ENCODE measurements around the gene SPNS1. TPM values are rescaled to one million over a fixed set of nuclear protein-coding genes. Genes with fewer than 3 reads are reported as not detected.

SPNS1 gene
- total and polyA plus RNA-seq, 11 donors = 13.4 to 43.2 (median 19.1) TPM

DNA sequence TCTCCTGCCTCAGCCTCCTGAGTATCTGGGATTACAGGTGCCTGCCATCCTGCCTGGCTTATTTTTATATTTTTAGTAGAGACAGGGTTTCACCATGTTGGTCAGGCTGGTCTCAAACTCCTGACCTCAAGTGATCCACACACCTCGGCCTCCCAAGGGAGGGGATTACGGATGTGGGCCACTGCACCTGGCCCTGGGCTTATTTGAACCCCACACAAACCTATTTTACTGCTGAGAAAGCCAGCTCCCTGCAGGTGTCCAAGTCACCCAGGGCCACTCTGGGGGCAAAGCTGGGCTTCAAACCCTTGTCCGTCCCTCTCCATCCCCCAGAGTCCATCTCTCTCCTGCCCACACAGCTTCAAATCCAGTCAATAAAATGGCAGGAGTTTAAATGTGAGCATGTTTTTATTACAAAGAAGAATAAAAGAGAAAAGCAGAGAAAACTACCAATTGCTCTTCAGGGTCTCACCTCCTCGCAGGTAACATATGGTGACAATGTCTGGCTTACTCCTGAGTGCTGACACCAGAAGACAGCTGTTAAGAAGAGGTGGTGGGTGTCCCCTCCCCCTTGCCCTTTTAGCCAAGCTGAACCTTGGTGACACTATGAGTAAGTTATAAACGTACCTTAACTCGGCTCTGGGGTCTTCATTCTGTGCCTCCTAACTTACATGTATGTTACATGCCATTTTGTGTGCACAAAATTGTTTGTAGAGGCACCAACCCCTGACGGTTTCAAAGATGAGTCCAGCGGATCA is 55.7 kb downstream of the SPNS1 start:
- Histone ChIP-seq H3K4me3 (no peak overlapping the region), H3K27ac (no peak overlapping the region), H3K4me1 (peaks cover 0 to 9% (median 0%) of the 10 kb centered on the region in 12 donors), H3K27me3 (peaks cover 0 to 7% (median 0%) of the 10 kb centered on the region in 9 donors), H3K9me3 (no peaks in the 10 kb centered on the region), H3K36me3 (no peaks in the 10 kb centered on the region)
- WGBS, 4 donors = 68 to 77% (median 72%) methylated on average over 8 of the region's 8 CpGs
- TF ChIP-seq CTCF (IDR thresholded peaks at IDR 0.05) (no peak), POLR2A (IDR thresholded peaks at IDR 0.05) (no peak)
- ATAC-seq = no peak
- no peak for DNase-seq
- intact Hi-C loops (cut with DNase I) = no loop called here

Other genes with a start within 250 kb of the SPNS1 start
- gene NPIPB9, start 223.0 kb upstream of the SPNS1 start, total RNA-seq = 1 to 10 TPM in 3 of 9 donors, under 1 TPM in 3, not detected in 3; 0.24 to 1.6 (median 0.89) TPM
- gene NPIPB9, start 223.0 kb upstream of the SPNS1 start, polyA plus RNA-seq = 1 to 10 TPM in 1 of 2 donors, under 1 TPM in 1; 0.18 to 1.2 TPM
- 10 to 100 TPM; 33.7 to 73.9 (median 44.8) TPM for gene ATXN2L, start 151.8 kb upstream of the SPNS1 start, total RNA-seq
- 10 to 100 TPM; 43.5 to 48.9 TPM for gene ATXN2L, start 151.8 kb upstream of the SPNS1 start, polyA plus RNA-seq
- gene TUFM, start 128.4 kb upstream of the SPNS1 start, total RNA-seq = 100 to 1,000 TPM; 179 to 250 (median 225) TPM
- 100 to 1,000 TPM; 281 to 384 TPM for gene TUFM, start 128.4 kb upstream of the SPNS1 start, polyA plus RNA-seq
- 10 to 100 TPM; 27.5 to 47.1 (median 34.7) TPM for gene SH2B1, start 110.9 kb upstream of the SPNS1 start, total RNA-seq
- gene SH2B1, start 110.9 kb upstream of the SPNS1 start, polyA plus RNA-seq = 10 to 100 TPM; 34.6 to 43.0 TPM
- under 1 TPM in 5 of 9 donors, not detected in 4; 0.15 to 0.63 (median 0.52) TPM for gene ATP2A1, start 96.3 kb upstream of the SPNS1 start, total RNA-seq
- gene ATP2A1, start 96.3 kb upstream of the SPNS1 start, polyA plus RNA-seq = under 1 TPM; 0.06 to 0.19 TPM
- 10 to 100 TPM; 10.2 to 22.3 (median 14.7) TPM for gene RABEP2, start 49.5 kb upstream of the SPNS1 start, total RNA-seq
- 10 to 100 TPM; 22.3 to 31.1 TPM for gene RABEP2, start 49.5 kb upstream of the SPNS1 start, polyA plus RNA-seq
- gene CD19, start 42.8 kb upstream of the SPNS1 start, total RNA-seq = under 1 TPM in 2 of 9 donors, not detected in 7; 0.21 to 0.44 TPM
- under 1 TPM; 0.10 to 0.23 TPM for gene CD19, start 42.8 kb upstream of the SPNS1 start, polyA plus RNA-seq
- gene NFATC2IP, start 23.8 kb upstream of the SPNS1 start, total RNA-seq = 10 to 100 TPM; 11.1 to 25.3 (median 19.5) TPM
- gene NFATC2IP, start 23.8 kb upstream of the SPNS1 start, polyA plus RNA-seq = 10 to 100 TPM; 12.7 to 23.4 TPM
- 1 to 10 TPM in 5 of 9 donors, under 1 TPM in 3, not detected in 1; 0.62 to 7.7 (median 1.4) TPM for gene LAT, start 10.3 kb downstream of the SPNS1 start, total RNA-seq
- 1 to 10 TPM; 1.3 to 2.9 TPM for gene LAT, start 10.3 kb downstream of the SPNS1 start, polyA plus RNA-seq

Data from heart left ventricle (tissue), 16 donors.